ENCODE data around the gene ALDH1L1.
"Not testable (repeated sequence)": the region's sequence is repeated elsewhere in the genome, so short reads cannot be mapped to it uniquely, and the experiment has no call there.

Gene ALDH1L1

DNA sequence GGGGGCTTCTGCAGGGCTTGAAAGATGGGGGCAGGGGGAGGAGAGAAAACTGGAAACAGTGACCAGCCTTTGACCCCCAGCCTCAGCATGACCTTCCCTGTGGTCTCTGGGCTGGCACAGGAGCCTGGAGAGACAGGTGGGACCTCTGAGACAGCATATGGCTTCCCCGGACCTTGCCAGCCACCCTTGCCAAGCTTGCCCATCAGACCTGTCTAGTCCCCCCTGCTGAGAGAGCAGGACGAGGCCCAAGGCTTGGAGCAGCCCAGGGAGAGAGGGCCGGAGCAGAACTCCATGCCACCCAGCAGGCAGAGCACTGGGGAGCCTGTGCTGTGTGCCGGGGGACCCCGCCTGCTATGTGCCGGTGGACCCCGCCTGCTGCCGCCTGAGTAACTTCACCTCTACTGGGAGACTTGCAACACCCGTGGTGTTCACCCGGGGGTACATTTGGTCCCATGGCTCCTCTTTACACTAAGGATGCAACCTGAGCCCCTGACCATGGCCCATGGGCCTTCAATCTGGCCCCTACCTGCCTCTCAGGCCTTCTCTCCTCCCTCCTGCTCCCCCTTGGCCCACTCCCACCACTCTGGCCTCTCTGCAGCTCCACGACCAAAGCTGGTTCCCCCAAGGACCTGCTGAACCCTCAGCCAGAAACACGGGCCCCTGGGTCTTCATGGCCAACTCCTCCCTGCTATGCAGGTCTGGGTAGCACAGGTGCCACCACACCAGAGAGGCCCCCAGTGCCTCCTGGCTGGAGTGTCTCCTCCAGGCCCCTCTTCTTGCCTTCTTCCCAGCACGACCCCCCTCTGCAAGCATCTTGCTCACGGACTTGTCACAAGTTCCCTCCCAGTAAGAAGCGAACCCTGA lies 75.4 kb downstream of the ALDH1L1 start:
- DNase-seq (ENCODE audit: low read depth) = peak; percentile 0

DNA sequence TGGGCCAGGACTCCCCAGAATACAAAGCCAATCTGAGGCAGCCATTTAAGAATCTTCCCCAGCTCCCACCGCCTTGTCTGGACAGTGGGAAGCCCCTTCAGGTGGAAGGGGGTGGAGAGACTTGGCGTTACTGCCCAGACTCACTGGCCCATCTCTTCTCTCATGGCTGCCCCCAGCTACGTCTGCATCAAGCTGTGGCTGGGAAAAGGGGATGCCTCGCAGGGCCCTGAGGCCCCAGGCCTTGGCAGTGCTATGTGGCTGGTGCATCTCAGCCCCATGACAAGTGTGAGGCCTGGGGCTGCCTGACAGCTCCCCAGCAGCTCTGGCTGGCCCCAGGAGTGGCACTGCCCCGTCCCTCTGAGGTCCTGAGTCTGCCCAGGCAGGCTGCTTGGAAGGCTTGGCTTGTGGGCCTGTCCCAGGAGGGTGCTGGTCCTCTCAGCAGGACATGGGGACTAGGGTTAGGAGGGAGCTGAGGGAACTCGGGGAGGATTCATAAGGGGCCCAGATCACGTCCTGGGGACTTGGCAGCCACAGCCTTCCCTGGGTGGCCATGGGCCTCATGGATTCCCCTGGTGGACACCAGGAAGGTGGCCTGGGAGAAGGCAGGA lies 76.3 kb downstream of the ALDH1L1 start:
- DNase-seq (ENCODE audit: low read depth) = no peak

DNA sequence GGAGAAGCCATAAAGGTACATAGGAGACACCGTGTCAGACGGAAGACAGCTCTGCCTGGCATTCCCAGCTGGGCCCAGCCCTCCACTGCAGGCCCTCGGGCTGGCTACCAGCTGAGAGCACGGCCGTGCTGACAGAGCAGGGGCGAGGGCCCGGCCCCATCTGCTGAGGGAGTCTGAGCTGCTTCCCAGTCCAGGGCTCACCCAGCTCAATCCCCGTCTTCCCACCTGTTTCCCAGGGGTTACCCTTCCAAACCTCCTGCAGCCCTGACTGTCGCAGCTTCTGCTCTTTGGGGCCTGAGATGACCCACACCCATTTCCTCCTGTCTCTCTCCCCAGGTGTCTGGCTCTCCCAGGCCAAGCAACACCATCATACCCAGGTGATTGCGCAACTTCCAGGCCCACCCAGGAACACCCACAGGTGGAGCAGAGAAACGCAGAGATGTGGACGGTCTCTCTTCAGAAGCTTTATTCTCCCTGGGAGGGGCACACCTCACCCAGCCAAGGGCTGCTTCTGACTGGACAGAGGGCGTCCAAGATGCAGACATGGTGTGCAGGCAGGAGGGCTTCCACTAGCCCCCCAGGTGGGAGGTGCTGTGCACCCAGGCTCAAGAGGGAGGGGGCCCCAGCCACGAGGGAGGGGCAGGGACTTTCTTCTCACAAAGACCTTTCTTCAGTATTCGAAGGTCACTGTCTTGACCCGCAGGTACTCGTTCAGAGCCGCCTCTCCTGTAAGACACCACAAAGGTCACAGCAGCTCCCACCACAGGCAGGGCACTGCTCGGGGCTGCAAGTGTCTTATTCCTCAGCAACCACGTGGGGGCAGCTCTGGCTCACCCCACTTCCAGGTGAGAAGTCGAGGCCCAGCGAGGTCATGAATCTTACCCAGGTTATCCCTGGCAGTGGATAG lies 77.0 kb downstream of the ALDH1L1 start:
- no peak for DNase-seq (ENCODE audit: low read depth)

DNA sequence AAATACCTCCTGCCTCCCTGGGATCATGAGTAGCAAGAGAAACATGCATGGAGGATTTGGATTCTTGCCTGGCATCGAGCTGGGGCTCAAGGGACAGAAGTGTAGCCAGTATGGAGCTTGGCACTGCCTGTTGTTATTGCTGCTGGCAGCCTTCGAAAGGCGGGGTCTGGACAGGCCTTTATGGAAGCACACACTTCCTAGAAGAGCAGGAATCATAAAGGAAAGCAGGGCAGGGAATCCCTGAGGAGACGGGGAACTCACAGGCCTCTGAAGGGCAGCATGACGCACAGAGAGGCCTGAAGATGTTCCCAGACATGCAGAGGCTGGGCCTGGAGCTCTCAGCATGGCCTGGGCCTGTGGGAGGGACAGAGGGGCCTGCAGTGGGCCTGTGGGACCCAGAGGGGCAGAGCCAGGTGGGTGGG lies 77.8 kb downstream of the ALDH1L1 start:
- DNase-seq (ENCODE audit: low read depth) = peak; percentile 88

DNA sequence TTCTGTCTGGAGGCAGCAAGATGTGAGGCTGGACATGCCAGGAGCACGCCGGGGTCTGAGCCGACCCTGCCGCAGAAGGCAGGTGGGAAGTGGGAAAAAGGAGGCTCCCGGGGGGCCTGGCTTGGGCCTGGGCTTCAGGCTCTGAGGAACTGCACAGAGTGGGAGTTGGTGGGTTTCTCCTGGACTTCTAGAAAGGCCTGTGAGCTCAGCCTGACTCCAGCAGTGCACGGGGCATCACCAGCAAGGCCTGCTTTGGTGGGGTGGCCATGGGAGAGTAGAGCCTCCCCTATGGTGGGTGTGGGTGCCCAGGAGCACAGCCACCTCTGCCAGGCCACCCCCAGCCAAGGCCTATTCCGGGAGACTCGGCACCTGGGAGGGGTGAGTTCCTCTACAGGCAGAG lies 78.4 kb downstream of the ALDH1L1 start:
- DNase-seq (ENCODE audit: low read depth) = no peak

DNA sequence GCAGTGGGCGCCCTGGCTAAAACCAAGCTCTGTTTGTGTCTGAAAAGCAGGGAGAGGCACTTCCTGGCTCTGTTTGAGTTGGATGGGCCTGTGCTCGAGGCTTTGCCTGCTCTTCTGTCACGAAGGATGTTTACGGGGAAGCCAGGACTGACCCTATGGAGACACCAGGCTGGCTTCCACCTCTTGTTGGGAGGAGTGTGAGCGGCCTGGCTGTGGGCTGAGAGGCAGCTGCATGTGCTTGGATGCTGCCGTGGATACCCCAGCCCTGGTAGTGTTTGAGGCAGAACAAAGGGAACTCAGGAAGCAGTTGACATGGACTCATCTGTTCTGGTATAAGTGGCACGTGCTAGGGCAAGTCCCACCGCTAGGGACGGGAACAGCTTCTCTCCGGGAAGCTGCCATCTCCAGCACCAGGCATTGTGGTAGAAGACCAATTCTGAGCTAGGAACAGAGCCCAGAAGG lies 78.8 kb downstream of the ALDH1L1 start:
- no peak for DNase-seq (ENCODE audit: low read depth)

DNA sequence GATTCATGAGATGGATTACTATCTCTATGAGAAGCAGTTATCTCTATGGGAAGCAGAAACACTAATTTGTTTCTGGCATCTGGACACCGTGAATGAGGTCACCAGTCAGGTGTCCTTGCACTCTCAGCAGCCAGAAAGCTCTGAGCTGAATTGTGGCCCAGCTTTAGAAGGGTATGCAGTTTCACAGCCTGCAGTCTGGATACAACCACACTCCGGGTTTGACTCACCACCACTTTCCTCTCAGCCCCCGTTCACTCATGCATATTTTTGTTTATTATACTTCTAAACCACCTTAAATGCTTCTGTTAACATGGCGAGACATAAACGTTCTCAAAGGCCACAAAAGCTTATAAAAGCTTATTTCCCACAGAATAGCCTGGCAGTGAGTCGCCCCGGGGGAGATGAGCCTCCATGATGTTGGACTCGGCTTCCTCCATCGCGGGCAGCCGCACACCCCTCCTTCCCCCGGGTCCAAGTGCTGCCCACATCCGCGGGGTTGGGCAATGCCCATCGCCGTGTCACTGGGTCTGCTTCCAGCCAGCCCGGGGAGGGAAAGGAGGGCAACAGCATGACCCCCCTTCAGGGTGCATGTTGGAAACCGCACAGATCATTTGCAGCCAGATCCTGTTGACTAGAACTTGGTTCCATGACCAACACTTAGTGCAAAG lies 79.6 kb downstream of the ALDH1L1 start:
- peak; percentile 61 for DNase-seq (ENCODE audit: low read depth)

DNA sequence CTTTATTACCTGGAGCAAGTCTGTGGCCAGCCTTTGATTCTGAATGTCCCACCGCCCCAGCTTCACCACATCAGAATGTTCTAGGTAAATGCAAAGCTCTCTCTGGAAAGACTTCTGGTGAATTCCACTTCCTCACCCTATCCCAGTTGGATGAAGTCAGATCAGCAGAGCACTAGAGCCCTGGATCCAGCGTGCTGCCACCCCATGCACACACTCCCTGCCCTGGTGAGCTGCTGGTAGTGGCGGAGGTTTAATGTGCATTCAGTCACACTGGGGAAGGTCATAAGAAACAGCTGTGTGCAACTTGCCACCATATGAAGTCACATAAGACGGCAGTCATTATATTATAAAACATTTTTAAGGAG lies 80.1 kb downstream of the ALDH1L1 start:
- DNase-seq (ENCODE audit: low read depth) = no peak

DNA sequence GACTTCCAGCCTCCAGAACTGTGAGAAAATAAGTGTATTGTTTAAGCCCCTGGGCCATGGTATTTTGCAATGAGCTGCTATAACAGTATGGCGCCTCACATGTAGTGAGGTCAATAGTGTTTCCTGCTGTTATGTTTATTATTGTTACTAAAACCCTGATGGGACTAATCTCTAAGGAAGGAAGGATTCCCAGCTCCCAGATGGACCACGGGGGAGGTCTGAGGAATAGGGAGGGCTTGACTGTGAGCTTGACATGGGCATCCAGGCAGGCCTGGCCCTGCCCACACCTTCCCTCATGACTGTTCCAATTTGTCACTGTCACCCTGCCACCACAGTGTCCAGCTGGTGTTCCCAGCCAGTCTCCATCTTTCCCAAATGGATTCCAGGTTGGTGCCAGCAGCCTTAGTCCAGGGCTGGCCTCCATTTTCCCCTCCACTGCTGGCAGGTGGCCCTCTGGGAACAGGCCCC lies 82.0 kb downstream of the ALDH1L1 start:
- DNase-seq (ENCODE audit: low read depth) = no peak

DNA sequence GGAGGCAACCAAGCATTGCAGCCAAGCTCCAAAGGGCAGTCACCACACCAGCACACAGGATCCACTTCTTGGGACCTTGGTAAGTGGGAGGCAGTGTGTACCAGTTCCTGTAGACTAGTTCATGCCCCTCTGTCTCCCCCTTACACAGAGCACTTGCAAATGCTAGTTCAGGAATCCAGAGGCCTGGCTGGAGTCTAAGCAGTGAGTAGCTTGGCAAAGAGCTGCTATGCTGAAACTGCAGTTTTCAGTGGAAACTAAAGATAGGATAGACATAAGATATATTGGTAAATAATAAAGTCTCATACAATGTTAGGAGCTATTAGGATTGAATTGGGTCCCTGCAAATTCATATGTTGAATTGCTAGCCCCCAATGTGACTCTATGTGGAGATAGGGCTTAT lies 82.6 kb downstream of the ALDH1L1 start:
- DNase-seq (ENCODE audit: low read depth) = no peak

DNA sequence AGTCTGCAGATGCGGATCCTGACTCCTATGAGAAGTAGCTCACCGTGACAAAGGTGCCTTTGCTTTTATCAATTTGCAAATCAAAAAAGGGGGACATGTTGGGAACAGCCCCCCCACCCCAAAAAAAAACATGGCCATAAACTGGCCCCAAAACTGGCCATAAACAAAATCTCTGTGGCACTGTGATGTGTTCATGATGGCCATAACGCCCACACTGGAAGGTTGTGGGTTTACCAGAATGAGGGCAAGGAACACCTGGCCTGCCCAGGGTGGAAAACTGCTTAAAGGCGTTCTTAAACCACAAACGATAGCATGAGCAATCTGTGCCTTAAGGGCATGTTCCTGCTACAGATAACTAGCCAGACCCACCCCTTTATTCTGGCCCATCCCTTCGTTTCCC lies 84.1 kb downstream of the ALDH1L1 start:
- DNase-seq (ENCODE audit: low read depth) = not testable (repeated sequence)

DNA sequence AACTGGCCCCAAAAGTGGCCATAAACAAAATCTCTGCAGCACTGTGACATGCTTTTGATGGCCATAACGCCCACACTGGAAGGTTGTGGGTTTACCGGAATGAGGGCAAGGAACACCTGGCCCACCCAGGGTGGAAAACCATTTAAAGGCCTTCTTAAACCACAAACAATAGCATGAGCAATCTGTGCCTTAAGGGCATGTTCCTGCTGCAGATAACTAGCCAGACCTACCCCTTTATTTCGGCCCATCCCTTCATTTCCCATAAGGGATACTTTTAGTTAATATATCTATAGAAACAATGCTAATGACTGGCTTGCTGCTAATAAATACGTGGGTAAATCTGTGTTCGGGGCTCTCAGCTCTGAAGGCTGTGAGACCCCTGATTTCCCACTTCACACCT lies 88.3 kb downstream of the ALDH1L1 start:
- DNase-seq (ENCODE audit: low read depth) = not testable (repeated sequence)

DNA sequence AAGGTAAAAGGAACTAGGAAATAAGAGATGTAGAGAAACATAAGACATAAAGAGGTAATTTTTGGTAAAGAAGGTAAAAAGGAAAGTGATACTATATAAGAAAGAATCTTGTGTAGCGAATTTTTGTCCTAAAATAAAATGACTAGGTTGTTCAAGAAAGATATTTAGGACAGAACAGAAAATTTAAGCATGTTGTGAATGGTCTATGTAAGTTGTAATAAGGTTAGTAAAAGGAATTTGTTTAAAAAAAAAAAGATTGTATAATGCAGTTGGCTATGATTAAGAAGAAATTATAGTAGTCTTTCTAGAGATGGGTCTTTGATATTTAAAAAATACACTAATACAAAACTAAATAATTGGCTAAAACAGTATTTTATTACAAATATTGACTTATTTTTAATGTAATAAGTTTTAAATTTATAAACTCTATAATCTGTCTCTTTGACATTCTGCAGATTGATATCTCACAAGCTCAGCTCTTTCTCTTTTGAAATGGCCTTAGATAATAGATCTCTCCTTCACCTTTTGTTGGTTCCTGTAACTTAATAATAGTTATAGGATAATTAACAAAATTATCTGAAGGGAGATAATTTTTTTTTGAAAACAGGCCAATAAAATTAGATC lies 92.7 kb downstream of the ALDH1L1 start:
- DNase-seq (ENCODE audit: low read depth) = no peak

DNA sequence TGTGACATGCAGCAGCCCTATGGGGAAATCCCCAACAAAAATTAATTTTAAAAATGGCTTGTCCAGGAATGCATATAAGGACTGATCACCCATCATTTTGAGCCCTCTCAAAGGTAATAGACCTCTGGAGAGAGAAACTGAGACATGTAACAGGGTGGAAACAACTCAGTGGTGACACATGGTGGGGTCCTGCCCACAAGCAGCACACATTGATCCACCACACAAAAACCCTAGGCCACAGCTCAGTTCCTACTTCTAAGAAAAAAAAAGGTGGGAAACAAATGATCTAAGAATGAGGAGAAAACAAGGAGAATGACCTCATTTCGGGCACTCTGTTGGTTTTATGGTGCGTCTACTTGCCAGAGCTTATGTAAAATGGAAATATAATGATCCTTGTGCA lies 94.5 kb downstream of the ALDH1L1 start:
- no peak for DNase-seq (ENCODE audit: low read depth)

DNA sequence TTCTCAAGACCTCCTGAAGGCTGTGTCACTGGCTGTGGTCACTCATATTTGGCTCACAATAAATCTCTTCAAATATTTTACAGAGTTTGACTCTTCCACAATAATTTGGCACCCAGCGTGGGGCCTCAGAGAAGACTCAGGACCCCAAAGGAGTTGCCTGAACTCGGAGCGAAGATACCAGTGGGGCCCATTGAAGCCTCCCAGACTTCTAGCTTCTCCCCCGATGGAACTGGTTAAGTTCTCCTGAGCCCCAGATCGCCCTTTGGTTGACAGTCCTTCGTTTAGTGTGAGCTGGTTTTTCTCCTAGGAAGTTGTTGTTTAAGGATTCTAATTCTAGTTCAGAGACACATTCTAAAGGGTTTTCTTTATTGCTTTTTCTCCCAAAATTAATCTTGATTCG lies 95.1 kb downstream of the ALDH1L1 start:
- no peak for DNase-seq (ENCODE audit: low read depth)

DNA sequence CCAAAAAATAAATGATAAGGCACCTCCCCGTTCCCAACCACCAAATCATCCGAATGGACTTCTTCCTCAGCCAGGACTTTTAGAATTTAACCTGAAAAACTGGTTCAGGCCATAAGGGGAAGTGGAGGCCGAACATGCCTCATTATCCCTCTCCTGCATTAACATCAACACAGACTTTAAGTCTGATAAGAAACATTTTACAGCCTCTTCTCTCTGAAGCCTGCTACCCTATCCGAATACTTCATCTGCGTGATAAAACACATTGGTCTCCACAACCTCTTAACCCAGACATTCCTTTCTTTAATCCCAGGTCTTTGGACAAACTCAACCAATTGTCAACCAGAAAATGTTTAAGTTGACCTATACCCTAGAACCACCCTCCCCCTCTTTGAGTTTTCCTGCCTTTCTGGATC lies 95.6 kb downstream of the ALDH1L1 start:
- DNase-seq (ENCODE audit: low read depth) = no peak

DNA sequence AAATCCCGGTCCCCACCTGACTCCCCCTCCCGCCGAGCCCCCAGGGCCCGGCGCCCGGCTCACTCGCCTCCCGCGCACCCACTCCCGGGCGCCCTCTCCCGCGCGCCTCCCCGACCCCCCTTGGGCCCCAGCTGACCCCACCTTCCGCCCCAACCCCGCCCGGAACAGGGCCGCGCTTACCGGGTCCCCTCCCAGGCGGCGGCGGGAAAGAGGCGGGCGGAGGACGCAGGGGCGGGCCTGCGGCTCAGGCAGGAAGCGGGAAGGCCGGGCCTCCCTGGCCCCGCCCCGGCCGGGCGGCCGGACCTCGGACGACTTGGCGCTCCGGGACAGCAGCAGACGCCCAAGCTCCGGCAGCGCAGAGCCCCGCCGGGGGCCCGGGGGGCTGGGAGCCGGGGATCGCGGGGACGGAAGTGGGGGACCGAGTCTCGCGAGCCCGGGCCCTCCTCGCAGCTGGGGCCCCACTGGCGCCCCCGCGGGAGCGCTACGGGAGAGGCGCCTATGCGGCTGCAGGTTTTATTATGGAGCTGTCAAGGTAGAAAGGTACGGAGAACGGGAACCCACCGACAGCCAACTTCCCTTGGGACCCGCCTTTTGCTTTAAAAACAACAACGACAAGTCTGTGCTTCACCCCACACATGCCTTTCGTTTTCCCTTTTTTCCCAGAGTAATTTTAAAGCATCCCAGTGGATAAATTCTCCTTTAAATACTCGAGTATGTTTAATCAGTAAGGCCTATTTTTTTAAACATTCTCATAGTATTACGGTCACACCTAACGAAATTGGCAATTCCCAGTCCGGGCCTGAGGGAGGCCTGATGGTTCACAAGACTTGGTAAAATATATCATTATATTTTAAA lies 96.2 kb downstream of the ALDH1L1 start, which contains the start of gene SLC41A3:
Gene SLC41A3 (minus strand): TSS at position 212 of the 855 bp plus-strand sequence. CDS start 15,905 bp downstream, outside the sequence.
- DNase-seq (ENCODE audit: low read depth) = peak; percentile 86

DNA sequence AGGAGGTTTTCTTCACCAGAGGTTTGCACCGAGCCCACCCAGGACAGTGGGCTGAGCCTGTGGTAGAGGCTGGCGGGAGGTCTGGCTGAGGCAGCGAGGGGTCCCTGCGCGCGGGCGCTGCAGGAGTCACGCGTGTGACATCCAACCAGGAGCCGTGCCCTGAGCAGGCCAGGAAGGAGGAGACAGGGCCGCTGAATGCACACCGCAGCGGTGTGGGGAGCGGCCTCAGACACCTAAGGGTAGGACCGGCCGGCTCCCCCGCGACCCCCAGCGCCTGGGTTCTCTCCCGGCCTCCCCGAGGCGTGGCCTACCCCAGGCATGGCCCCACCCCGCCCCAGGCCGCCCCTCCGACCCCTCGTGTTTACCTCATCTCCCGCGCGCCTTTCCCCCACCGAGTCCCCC lies 96.9 kb downstream of the ALDH1L1 start:
- DNase-seq (ENCODE audit: low read depth) = peak; percentile 25

DNA sequence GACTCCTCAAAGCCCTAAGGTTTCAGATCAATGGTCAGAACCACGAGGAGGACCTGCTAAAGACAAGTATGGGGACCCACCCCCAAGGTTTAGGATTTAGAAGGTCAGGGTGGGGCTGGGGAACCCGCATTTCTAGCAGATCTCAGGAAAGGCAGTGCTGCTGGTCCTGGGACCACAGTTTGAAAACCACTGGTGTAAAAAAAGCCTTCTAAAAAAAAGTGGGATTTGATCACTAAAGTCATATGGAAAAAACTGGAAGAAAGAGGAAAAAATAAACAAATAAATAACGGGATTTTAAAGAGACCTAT lies 97.3 kb downstream of the ALDH1L1 start:
- DNase-seq (ENCODE audit: low read depth) = no peak

DNA sequence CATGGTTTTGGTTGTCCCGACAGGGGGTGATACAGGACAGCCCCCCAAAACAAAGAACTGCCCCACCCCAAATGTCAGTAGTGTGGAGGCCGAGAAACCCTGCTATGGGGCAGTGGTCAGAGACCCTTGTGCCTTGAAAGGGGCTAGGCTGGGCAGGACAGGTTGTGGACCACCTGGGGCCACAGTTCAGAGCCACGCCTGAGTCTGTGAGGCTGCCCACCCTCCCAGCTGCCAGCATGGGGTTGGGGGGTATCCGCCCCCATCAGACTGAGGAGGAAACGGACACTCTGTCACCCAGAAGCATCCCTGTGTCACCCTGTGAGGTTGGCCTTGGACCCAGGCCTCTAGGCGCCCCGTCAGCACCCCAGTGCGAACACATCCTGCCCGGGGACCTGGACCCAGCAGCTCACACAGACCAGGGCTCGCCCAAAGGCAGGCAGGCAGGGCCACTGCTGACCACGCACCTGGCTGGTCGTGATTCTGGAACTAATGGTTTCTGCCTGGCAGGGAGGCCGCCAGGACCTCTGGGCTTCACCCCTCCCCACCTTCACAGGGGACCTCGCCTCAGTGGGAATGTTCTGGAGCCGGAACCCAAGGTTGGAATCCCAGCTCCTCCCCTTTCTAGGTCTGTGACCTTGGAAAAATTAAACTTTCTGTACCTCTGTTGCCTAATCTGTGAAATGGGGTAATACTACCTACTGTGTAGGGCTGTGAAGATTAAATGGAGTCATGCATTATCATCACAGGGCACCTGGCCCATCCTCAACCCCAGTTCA lies 97.8 kb downstream of the ALDH1L1 start:
- DNase-seq (ENCODE audit: low read depth) = no peak
